ENCODE data around the gene C2CD4C. TPM values are rescaled to one million over a fixed set of nuclear protein-coding genes. Genes with fewer than 3 reads are reported as not detected.

Gene C2CD4C
- total and polyA plus RNA-seq, 2 of the 13 experiments (the other 11 are each of a cell fraction or from before 2014, with no cell fraction given), result not detected

GRCh38 chr19:383922-384798 is 24.8 kb downstream of the C2CD4C start (continued):
- peak; percentile 29; the same call in 1 of the 2 replicates for TF ChIP-seq ZFY (CRISPR knock-in tag; IDR thresholded peaks at IDR 0.05)
- TF ChIP-seq, protein P1, sequence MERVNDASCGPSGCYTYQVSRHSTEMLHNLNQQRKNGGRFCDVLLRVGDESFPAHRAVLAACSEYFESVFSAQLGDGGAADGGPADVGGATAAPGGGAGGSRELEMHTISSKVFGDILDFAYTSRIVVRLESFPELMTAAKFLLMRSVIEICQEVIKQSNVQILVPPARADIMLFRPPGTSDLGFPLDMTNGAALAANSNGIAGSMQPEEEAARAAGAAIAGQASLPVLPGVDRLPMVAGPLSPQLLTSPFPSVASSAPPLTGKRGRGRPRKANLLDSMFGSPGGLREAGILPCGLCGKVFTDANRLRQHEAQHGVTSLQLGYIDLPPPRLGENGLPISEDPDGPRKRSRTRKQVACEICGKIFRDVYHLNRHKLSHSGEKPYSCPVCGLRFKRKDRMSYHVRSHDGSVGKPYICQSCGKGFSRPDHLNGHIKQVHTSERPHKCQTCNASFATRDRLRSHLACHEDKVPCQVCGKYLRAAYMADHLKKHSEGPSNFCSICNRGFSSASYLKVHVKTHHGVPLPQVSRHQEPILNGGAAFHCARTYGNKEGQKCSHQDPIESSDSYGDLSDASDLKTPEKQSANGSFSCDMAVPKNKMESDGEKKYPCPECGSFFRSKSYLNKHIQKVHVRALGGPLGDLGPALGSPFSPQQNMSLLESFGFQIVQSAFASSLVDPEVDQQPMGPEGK (CRISPR knock-in tag; IDR thresholded peaks at IDR 0.05), result peak; percentile 39; the same call in 1 of the 2 replicates
- TF ChIP-seq, protein P2, sequence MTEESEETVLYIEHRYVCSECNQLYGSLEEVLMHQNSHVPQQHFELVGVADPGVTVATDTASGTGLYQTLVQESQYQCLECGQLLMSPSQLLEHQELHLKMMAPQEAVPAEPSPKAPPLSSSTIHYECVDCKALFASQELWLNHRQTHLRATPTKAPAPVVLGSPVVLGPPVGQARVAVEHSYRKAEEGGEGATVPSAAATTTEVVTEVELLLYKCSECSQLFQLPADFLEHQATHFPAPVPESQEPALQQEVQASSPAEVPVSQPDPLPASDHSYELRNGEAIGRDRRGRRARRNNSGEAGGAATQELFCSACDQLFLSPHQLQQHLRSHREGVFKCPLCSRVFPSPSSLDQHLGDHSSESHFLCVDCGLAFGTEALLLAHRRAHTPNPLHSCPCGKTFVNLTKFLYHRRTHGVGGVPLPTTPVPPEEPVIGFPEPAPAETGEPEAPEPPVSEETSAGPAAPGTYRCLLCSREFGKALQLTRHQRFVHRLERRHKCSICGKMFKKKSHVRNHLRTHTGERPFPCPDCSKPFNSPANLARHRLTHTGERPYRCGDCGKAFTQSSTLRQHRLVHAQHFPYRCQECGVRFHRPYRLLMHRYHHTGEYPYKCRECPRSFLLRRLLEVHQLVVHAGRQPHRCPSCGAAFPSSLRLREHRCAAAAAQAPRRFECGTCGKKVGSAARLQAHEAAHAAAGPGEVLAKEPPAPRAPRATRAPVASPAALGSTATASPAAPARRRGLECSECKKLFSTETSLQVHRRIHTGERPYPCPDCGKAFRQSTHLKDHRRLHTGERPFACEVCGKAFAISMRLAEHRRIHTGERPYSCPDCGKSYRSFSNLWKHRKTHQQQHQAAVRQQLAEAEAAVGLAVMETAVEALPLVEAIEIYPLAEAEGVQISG (CRISPR knock-in tag; IDR thresholded peaks at IDR 0.05), result peak; percentile 25; the same call in 1 of the 2 replicates
- peak; percentile 48; the same call in 1 of the 2 replicates for TF ChIP-seq KDM2A (CRISPR knock-in tag; IDR thresholded peaks at IDR 0.05; ENCODE audit: borderline replicate concordance, low read depth)
- peak; percentile 31 for TF ChIP-seq TEAD3 (CRISPR knock-in tag; optimal IDR thresholded peaks at IDR 0.05; ENCODE audit: borderline replicate concordance)
- TF ChIP-seq GMEB2 (CRISPR knock-in tag; IDR thresholded peaks at IDR 0.05; ENCODE audit: low read depth), result no peak
- no peak for TF ChIP-seq CCAR2 (optimal IDR thresholded peaks at IDR 0.05; ENCODE audit: low read depth, low read length)
- TF ChIP-seq NFE2L2 (IDR thresholded peaks at IDR 0.05; ENCODE audit: low read length), result no peak
- TF ChIP-seq ZNF724P (CRISPR knock-in tag; IDR thresholded peaks at IDR 0.05; ENCODE audit: borderline replicate concordance), result 0 out of 2 replicates have a peak, but pooled peaks have one; percentile 22
- 0 out of 2 replicates have a peak, but pooled peaks have one; percentile 29 for TF ChIP-seq ZNF547 (CRISPR knock-in tag; IDR thresholded peaks at IDR 0.05)
- no peak for TF ChIP-seq GLMP (CRISPR knock-in tag; IDR thresholded peaks at IDR 0.05; ENCODE audit: borderline replicate concordance)
- TF ChIP-seq GABPB1 (CRISPR knock-in tag; IDR thresholded peaks at IDR 0.05), result peak; percentile 19; the same call in 1 of the 2 replicates
- peak; percentile 37 for TF ChIP-seq PBX2 (CRISPR knock-in tag; IDR thresholded peaks at IDR 0.05)
- peak; percentile 44 for TF ChIP-seq ZNF687 (CRISPR knock-in tag; IDR thresholded peaks at IDR 0.05)
